HEK293T (cell line): ENCODE measurements around the gene THAP4.

Source experiments
- CTBP1 ChIP-seq: fragments of 450-650 bp; IDR thresholded peaks from 2 replicates; pipeline ENCODE4 v1.6.1; 2016; ENCODE audit warnings: borderline replicate concordance
- FOXM1 ChIP-seq: fragments of 450-650 bp; IDR thresholded peaks from 2 replicates; pipeline ENCODE4 v1.6.1; 2017; ENCODE audit warnings: mild to moderate bottlenecking, borderline replicate concordance
- HDGF ChIP-seq: fragments of 450-650 bp; IDR thresholded peaks from 2 replicates; pipeline ENCODE4 v1.6.1; 2017; ENCODE audit warnings: antibody characterized with exemption, borderline replicate concordance
- LEF1 ChIP-seq: fragments of 450-650 bp; IDR thresholded peaks from 2 replicates; pipeline ENCODE4 v1.6.1; 2017; ENCODE audit warnings: mild to moderate bottlenecking, borderline replicate concordance
- PKNOX1 ChIP-seq: fragments of 450-650 bp; IDR thresholded peaks from 2 replicates; pipeline ENCODE4 v1.6.1; 2016
- SP1 ChIP-seq: fragments of 450-650 bp; IDR thresholded peaks from 2 replicates; pipeline ENCODE4 v1.6.1; 2017
- SUZ12 ChIP-seq: fragments of 450-650 bp; IDR thresholded peaks from 2 replicates; pipeline ENCODE4 v1.6.1; 2016; ENCODE audit warnings: mild to moderate bottlenecking

- TF ChIP-seq FOXM1: no peak
- TF ChIP-seq LEF1: no peak
- TF ChIP-seq SP1: no peak
- TF ChIP-seq PKNOX1: no peak
- no peak for TF ChIP-seq CTBP1
- TF ChIP-seq SUZ12: no peak
- no peak for TF ChIP-seq HDGF
Measured at GRCh38 chr2:241657786-241658254, 20.9 kb upstream of the THAP4 start.
